Lower lobe of right lung (tissue), 2 donors: ENCODE data around the gene REXO1. TPM values are rescaled to one million over a fixed set of nuclear protein-coding genes. Genes with fewer than 3 reads are reported as not detected.

Source experiments
- ATAC-seq, 2 donors: fragments of 200-7000 bp; cut with Tn5 transposase; one replicate each; pipeline ENCODE4 v1.9.1; 2020 to 2022; ENCODE audit warnings: mild to moderate bottlenecking in 2 of 2, moderate library complexity in 2 of 2
- DNase-seq: peaks from one replicate; pipeline ENCODE4 v3.0.0-alpha.2; 2020
- H3K27ac ChIP-seq: fragments of 200-600 bp; one replicate; pipeline ENCODE4 v1.8.0; 2022
- H3K27me3 ChIP-seq: fragments of 200-600 bp; one replicate; pipeline ENCODE4 v1.8.0; 2022; ENCODE audit warnings: low read depth
- H3K36me3 ChIP-seq: fragments of 200-600 bp; one replicate; pipeline ENCODE4 v1.8.0; 2022; ENCODE audit warnings: mild to moderate bottlenecking
- H3K4me1 ChIP-seq: fragments of 200-600 bp; one replicate; pipeline ENCODE4 v1.8.0; 2022
- H3K4me3 ChIP-seq: fragments of 200-600 bp; one replicate; pipeline ENCODE4 v1.8.0; 2022; ENCODE audit warnings: mild to moderate bottlenecking
- H3K9me3 ChIP-seq: fragments of 200-600 bp; one replicate; pipeline ENCODE4 v1.8.0; 2022
- intact Hi-C: fragments of 100-400 bp; cut with DNase I; formaldehyde crosslinking; loops from one replicate; pipeline ENCODE4 v1.11.0; 2022
- total RNA-seq: library from RNA; stranded (reverse); fragmentation: NEBNext Ultra II Directional; extraction: Animal tissue kit (Norgen Biotek cat#: 25700); gene quantifications from one replicate; pipeline ENCODE4 v1.2.1, GENCODE V29; 2021
- TF ChIP-seq, protein P1 (sequence below): fragments of 200-600 bp; IDR thresholded peaks from one replicate; pipeline ENCODE4 v1.8.0; 2022; ENCODE audit warnings: antibody characterized with exemption, mild to moderate bottlenecking
- donor health status: DM: no; HTN: yes; CAD: no; lungs with severe emphysema.

The REXO1 gene
- total RNA-seq, 1 donor from 2014 or later: 29.1 TPM

DNA sequence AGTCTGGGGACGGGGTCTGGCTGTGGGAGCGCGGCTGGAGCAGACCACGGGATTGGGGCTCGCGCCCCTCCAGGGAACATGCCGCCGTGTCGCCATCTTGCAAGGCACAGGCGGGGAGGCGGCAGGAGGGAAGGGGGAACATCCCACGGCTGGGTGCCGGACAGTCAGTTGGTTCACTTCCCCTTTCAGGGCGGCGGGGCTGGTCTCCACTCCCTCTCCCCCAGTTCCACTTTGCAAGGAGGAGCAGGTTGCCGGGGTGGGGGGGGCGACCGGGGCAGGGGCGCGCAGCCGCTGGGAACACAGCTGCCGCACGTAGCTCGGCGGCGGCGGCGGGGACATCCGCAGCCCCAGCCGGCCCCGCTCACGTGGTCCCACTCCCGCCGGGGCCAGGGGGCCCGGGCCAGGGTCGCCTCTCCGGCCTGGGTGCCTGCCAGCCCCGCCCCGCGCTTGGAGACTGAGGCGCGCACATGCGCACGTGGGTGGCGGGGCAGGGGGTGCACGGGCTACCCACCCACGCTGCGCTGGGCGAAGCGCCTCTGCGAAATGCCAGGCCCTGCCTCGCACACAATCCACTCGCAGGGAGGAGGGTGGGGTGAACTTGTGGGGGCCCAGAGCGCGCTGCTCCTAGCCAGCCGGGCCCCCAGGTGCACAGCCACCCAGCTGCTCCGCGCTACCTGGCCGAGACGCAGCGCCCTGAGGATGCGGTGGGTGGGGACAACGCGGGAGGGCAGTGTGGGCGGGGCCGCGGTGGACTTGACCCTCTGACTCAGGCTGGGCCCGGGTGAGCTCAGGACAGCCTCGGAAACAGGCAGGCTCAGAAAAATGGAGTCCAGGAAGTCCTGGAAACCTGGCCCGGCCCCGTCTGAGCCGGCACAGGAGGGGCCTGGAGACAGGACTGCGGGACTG is 8.7 kb upstream of the REXO1 start:
- H3K9me3 ChIP-seq: no peaks in the 10 kb centered on the region
- TF ChIP-seq, protein P1, sequence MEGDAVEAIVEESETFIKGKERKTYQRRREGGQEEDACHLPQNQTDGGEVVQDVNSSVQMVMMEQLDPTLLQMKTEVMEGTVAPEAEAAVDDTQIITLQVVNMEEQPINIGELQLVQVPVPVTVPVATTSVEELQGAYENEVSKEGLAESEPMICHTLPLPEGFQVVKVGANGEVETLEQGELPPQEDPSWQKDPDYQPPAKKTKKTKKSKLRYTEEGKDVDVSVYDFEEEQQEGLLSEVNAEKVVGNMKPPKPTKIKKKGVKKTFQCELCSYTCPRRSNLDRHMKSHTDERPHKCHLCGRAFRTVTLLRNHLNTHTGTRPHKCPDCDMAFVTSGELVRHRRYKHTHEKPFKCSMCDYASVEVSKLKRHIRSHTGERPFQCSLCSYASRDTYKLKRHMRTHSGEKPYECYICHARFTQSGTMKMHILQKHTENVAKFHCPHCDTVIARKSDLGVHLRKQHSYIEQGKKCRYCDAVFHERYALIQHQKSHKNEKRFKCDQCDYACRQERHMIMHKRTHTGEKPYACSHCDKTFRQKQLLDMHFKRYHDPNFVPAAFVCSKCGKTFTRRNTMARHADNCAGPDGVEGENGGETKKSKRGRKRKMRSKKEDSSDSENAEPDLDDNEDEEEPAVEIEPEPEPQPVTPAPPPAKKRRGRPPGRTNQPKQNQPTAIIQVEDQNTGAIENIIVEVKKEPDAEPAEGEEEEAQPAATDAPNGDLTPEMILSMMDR: no peak
- peaks cover 98% of the 10 kb centered on the region for H3K4me1 ChIP-seq
- no peaks in the 10 kb centered on the region for H3K27me3 ChIP-seq
- intact Hi-C loops: no loop called here
- peak; percentile 92 for DNase-seq
- peak overlapping the region; percentile 60 for H3K4me3 ChIP-seq
- ATAC-seq: peak; percentile 59 to 62
- H3K27ac ChIP-seq: peak overlapping the region; percentile 94
- H3K36me3 ChIP-seq: no peaks in the 10 kb centered on the region

DNA sequence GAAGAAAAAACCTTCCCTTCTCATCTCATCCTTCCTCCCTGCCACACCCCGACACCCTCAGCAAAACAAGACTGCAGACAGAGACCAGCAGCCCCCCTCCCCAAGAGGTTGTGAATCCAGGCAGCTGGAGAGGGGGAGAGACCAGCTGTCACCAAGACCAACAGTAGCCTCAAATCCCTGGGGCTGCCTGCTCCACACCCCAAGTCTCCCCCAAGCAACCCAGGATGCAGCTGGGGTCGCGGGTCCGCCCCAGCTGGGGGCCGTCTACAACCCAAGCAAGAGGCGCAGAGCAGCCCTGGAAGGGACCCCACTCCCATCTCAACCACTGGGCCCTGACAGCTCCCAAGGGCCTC is 8.0 kb upstream of the REXO1 start:
- TF ChIP-seq, protein P1: no peak
- no peak for DNase-seq
- Histone ChIP-seq H3K4me1 (peaks cover 92% of the 10 kb centered on the region), H3K36me3 (no peaks in the 10 kb centered on the region), H3K27me3 (no peaks in the 10 kb centered on the region), H3K27ac (peak overlapping the region; percentile 94), H3K4me3 (peak overlapping the region; percentile 60), H3K9me3 (no peaks in the 10 kb centered on the region)
- intact Hi-C loops: no loop called here
- no peak for ATAC-seq

DNA sequence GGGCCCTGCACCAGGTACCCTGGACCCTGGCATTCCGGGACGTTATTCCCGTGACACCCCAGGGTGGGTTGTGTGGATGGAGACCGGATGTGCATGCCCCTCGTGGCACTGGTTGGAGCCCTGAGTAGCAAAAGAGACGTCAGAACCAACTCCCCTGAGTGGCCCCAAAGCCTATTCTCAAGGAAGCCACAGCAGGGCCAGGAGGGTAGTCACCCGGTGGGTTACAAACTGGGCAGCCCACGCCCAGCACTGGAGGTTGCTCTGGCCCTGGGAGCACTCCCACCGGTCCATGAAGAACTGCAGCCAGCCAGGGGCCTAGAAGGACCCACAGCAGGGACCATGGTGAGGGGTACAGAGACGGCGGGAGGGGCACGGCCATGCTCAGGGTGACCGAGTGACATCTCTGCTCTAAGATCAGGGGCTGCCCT is 7.6 kb upstream of the REXO1 start:
- no peaks in the 10 kb centered on the region for H3K9me3 ChIP-seq
- no peaks in the 10 kb centered on the region for H3K27me3 ChIP-seq
- ATAC-seq (no peak), DNase-seq (no peak)
- no peaks in the 10 kb centered on the region for H3K36me3 ChIP-seq
- H3K27ac ChIP-seq: peak overlapping the region; percentile 94
- TF ChIP-seq, protein P1: peak; percentile 1
- intact Hi-C loops: no loop called here
- peak overlapping the region; percentile 60 for H3K4me3 ChIP-seq
- peaks cover 87% of the 10 kb centered on the region for H3K4me1 ChIP-seq

DNA sequence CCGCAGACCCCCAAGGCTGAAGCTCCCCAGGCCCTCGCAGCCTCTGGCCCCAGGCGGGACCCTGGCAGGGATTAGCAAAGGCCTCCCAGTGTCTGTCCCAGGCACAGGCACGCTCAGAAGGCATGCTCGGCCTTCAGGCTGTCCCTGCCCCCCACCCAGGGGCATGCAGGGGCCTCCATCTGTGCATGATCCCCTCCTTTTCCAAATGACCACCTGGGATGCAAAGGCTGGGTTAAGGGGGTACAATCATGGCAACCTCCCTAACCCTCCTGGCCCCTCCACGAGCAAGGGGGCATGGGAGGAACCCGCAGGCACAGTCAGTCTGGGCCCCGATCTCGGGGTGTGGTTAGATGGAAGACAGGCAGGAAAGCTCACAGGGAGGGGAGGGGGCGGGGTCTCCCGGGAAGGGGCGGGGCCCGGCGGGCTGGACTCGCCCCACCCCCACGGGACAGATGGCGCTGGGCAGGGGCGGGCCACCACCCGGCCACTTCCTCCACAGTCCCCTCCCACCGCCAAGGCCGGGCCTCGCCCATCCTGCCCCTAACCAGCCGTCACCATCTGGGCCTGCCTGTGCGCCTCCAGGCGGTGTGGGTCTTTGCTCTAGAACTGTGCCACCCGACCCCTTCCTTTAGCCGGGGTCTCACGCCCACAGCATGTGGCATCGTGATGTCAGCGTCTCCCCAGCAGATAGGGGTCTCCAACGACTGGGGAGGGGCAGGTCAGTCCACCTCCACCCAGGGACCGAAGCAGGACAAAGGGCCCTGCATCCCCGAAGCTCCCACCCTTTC is 7.0 kb upstream of the REXO1 start:
- ATAC-seq: peak; percentile 76 to 86
- peaks cover 81% of the 10 kb centered on the region for H3K4me1 ChIP-seq
- no peaks in the 10 kb centered on the region for H3K9me3 ChIP-seq
- H3K36me3 ChIP-seq: no peaks in the 10 kb centered on the region
- no peaks in the 10 kb centered on the region for H3K27me3 ChIP-seq
- peak overlapping the region; percentile 94 for H3K27ac ChIP-seq
- intact Hi-C loops: no loop called here
- TF ChIP-seq, protein P1: peak; percentile 8
- peak; percentile 94 for DNase-seq
- peak overlapping the region; percentile 60 for H3K4me3 ChIP-seq

DNA sequence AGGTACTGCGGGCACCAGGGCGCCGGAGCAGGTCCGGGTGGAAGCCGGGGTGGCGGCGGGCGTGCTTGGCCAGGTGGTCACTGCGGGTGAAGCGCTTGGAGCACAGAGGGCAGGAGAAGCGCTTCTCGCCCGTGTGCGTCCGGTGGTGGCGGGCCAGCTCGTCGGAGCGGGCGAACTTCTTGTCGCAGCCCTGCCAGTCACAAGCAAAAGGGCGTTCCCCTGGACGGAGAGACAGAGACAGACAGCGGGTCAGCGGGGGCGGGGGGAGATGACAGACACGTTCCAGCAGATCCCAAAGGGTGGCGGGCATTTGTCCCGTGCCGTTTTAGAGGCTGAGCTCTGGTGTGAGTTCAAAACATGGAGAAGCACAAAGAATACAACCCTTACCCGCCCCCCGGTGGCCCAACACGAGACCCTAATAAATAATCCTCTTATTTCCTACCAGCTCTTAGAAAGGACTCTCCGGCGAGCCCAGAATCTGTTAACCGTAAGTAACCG is 6.3 kb upstream of the REXO1 start:
- no peaks in the 10 kb centered on the region for H3K36me3 ChIP-seq
- H3K9me3 ChIP-seq: no peaks in the 10 kb centered on the region
- intact Hi-C loops: no loop called here
- H3K27me3 ChIP-seq: no peaks in the 10 kb centered on the region
- H3K4me1 ChIP-seq: peaks cover 74% of the 10 kb centered on the region
- H3K4me3 ChIP-seq: peak overlapping the region; percentile 60
- peak overlapping the region; percentile 94 for H3K27ac ChIP-seq
- no peak for ATAC-seq
- DNase-seq: peak; percentile 72
- TF ChIP-seq, protein P1: no peak
